Stimulated activated CD4-positive, alpha-beta T cell treated with anti-CD3 and anti-CD28 coated beads, Interleukin-1b, Interleukin-23, amount 100 ng/mL, for 1 hour (primary cell): Measurements from ENCODE around the gene GPR39.
"Not testable (repeated sequence)": the region's sequence is repeated elsewhere in the genome, so short reads cannot be mapped to it uniquely, and the experiment has no call there.

ENCODE experiments used
- DNase-seq, 2 donors: peaks; one replicate each; pipeline ENCODE4 v3.0.0-alpha.2; 2020; ENCODE audit warnings: low read depth in 2 of 2

Gene GPR39

GRCh38 chr2:132416723-132417395, at the start of gene GPR39:
Gene GPR39 (plus strand): TSS chr2:132416805.
- no peak for DNase-seq

- DNase-seq, result no peak
Measured at GRCh38 chr2:132368191-132368590, 48.4 kb upstream of the GPR39 start.

GRCh38 chr2:132372276-132372675, 44.3 kb upstream of the GPR39 start:
- no peak for DNase-seq

- DNase-seq, result no peak
Measured at GRCh38 chr2:132373391-132374135, 43.0 kb upstream of the GPR39 start.

GRCh38 chr2:132374151-132374550, 42.5 kb upstream of the GPR39 start:
- no peak for DNase-seq

- no peak for DNase-seq
Measured at GRCh38 chr2:132374551-132374950, 42.1 kb upstream of the GPR39 start.

- no peak for DNase-seq
Measured at GRCh38 chr2:132374961-132375360, 41.6 kb upstream of the GPR39 start.

- DNase-seq, result no peak
Measured at GRCh38 chr2:132381376-132381775, 35.2 kb upstream of the GPR39 start.

GRCh38 chr2:132383956-132384355, 32.6 kb upstream of the GPR39 start:
- DNase-seq, result no peak

- DNase-seq, result no peak
Measured at GRCh38 chr2:132384491-132385151, 32.0 kb upstream of the GPR39 start.

- DNase-seq, result no peak
Measured at GRCh38 chr2:132387126-132387525, 29.5 kb upstream of the GPR39 start.

GRCh38 chr2:132390076-132390475, 26.5 kb upstream of the GPR39 start:
- no peak for DNase-seq

GRCh38 chr2:132391378-132391777, 25.2 kb upstream of the GPR39 start:
- DNase-seq, result no peak

- DNase-seq, result no peak
Measured at GRCh38 chr2:132392221-132392620, 24.4 kb upstream of the GPR39 start.

GRCh38 chr2:132392879-132393278, 23.7 kb upstream of the GPR39 start:
- no peak for DNase-seq

- not testable (repeated sequence) for DNase-seq
Measured at GRCh38 chr2:132397042-132397441, 19.6 kb upstream of the GPR39 start.

- no peak for DNase-seq
Measured at GRCh38 chr2:132400169-132400900, 16.3 kb upstream of the GPR39 start.

GRCh38 chr2:132400901-132401240, 15.7 kb upstream of the GPR39 start:
- no peak for DNase-seq

- DNase-seq, result no peak
Measured at GRCh38 chr2:132401326-132401725, 15.3 kb upstream of the GPR39 start.

GRCh38 chr2:132403146-132403545, 13.5 kb upstream of the GPR39 start:
- DNase-seq, result no peak

- no peak for DNase-seq
Measured at GRCh38 chr2:132404056-132404455, 12.5 kb upstream of the GPR39 start.

GRCh38 chr2:132407784-132408183, 8.8 kb upstream of the GPR39 start:
- DNase-seq, result no peak
